Measurements from ENCODE around the gene GPC6.

DNA sequence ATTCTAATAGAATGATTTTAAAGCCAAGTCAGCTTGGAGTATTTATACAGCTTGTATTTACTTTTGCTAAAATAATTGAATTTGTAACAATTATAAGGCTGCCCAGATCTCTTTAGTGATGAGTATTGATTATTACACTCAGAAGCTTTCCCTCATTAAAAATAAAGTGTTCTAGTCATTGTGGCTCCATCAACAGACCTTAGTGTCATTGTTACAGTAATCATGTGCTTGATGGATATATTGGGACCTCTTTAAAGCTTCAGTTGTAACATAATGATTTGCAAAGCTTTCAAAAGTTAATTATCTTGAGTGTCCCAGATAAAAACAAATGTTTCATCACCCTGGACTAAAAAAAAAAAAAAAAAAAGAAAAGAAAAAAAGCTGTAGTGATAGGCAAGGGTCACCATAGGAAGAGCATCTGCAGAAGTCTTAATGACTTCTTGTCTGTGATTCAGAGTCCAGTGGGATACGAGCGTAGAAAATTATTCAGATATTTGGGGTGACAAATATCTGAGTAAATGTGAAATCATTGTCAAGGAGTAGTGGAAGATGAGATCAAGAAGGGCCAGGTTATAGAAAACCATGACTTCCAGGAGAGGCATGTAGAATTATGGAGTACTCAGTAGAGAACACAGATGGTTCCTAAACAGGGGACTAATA lies 883.2 kb downstream of the GPC6 start:
- TF ChIP-seq EP300 (IDR thresholded peaks at IDR 0.05) (no peak), PHF8 (IDR thresholded peaks at IDR 0.05; ENCODE audit: borderline replicate concordance, low read depth) (no peak), MYC (IDR thresholded peaks at IDR 0.05; ENCODE audit: borderline replicate concordance, low read length) (no peak), POLR2A (IDR thresholded peaks at IDR 0.05; ENCODE audit: low read length) (no peak), JUNB (IDR thresholded peaks at IDR 0.05) (no peak)
- TF ChIP-seq, protein P1, sequence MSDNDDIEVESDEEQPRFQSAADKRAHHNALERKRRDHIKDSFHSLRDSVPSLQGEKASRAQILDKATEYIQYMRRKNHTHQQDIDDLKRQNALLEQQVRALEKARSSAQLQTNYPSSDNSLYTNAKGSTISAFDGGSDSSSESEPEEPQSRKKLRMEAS (IDR thresholded peaks at IDR 0.05) = no peak
- TF ChIP-seq, protein P2, sequence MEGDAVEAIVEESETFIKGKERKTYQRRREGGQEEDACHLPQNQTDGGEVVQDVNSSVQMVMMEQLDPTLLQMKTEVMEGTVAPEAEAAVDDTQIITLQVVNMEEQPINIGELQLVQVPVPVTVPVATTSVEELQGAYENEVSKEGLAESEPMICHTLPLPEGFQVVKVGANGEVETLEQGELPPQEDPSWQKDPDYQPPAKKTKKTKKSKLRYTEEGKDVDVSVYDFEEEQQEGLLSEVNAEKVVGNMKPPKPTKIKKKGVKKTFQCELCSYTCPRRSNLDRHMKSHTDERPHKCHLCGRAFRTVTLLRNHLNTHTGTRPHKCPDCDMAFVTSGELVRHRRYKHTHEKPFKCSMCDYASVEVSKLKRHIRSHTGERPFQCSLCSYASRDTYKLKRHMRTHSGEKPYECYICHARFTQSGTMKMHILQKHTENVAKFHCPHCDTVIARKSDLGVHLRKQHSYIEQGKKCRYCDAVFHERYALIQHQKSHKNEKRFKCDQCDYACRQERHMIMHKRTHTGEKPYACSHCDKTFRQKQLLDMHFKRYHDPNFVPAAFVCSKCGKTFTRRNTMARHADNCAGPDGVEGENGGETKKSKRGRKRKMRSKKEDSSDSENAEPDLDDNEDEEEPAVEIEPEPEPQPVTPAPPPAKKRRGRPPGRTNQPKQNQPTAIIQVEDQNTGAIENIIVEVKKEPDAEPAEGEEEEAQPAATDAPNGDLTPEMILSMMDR (IDR thresholded peaks at IDR 0.05) = no peak
- TF ChIP-seq, protein P3, sequence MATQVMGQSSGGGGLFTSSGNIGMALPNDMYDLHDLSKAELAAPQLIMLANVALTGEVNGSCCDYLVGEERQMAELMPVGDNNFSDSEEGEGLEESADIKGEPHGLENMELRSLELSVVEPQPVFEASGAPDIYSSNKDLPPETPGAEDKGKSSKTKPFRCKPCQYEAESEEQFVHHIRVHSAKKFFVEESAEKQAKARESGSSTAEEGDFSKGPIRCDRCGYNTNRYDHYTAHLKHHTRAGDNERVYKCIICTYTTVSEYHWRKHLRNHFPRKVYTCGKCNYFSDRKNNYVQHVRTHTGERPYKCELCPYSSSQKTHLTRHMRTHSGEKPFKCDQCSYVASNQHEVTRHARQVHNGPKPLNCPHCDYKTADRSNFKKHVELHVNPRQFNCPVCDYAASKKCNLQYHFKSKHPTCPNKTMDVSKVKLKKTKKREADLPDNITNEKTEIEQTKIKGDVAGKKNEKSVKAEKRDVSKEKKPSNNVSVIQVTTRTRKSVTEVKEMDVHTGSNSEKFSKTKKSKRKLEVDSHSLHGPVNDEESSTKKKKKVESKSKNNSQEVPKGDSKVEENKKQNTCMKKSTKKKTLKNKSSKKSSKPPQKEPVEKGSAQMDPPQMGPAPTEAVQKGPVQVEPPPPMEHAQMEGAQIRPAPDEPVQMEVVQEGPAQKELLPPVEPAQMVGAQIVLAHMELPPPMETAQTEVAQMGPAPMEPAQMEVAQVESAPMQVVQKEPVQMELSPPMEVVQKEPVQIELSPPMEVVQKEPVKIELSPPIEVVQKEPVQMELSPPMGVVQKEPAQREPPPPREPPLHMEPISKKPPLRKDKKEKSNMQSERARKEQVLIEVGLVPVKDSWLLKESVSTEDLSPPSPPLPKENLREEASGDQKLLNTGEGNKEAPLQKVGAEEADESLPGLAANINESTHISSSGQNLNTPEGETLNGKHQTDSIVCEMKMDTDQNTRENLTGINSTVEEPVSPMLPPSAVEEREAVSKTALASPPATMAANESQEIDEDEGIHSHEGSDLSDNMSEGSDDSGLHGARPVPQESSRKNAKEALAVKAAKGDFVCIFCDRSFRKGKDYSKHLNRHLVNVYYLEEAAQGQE (IDR thresholded peaks at IDR 0.05) = no peak
- TF ChIP-seq, protein P4, sequence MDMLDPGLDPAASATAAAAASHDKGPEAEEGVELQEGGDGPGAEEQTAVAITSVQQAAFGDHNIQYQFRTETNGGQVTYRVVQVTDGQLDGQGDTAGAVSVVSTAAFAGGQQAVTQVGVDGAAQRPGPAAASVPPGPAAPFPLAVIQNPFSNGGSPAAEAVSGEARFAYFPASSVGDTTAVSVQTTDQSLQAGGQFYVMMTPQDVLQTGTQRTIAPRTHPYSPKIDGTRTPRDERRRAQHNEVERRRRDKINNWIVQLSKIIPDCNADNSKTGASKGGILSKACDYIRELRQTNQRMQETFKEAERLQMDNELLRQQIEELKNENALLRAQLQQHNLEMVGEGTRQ (IDR thresholded peaks at IDR 0.05) = no peak
- TF ChIP-seq, protein P5, sequence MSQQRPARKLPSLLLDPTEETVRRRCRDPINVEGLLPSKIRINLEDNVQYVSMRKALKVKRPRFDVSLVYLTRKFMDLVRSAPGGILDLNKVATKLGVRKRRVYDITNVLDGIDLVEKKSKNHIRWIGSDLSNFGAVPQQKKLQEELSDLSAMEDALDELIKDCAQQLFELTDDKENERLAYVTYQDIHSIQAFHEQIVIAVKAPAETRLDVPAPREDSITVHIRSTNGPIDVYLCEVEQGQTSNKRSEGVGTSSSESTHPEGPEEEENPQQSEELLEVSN (IDR thresholded peaks at IDR 0.05; ENCODE audit: borderline replicate concordance, low read depth) = no peak

Measured in A549 (cell line).